ENCODE measurements around the gene MAP2K4.

GRCh38 chr17:12113156-12113555 lies 92.5 kb downstream of the MAP2K4 start:
- TF ChIP-seq CTCF (conservative IDR thresholded peaks at IDR 0.05 in 1 of 2, IDR thresholded peaks at IDR 0.05 in 1 of 2; ENCODE audit: low read depth in 1 of 2, low read length in 2 of 2) = no peak
- no peak for TF ChIP-seq EZH2 (IDR thresholded peaks at IDR 0.05; ENCODE audit: low read length, missing control alignments)

Data from fibroblast of lung (primary cell).